Upper lobe of left lung (tissue), 4 donors: ENCODE measurements around the gene DIAPH2.

Experiments
- EP300 ChIP-seq, 4 donors: sonication (generic); formaldehyde crosslinking; IDR thresholded peaks; one replicate each; pipeline ENCODE4 v1.5.1; 2017; ENCODE audit warnings: antibody characterized with exemption in 4 of 4, control low read depth in 2 of 4
- POLR2A ChIP-seq, 4 donors: fragments of 450-650 bp; IDR thresholded peaks; one replicate each; pipeline ENCODE4 v1.5.1; 2016 to 2017; ENCODE audit warnings: antibody characterized with exemption in 4 of 4, mild to moderate bottlenecking in 2 of 4
- POLR2AphosphoS5 ChIP-seq, 2 donors: sonication (generic); formaldehyde crosslinking; IDR thresholded peaks; one replicate each; pipeline ENCODE4 v1.5.1; 2017; ENCODE audit warnings: antibody characterized with exemption in 2 of 2
- TF ChIP-seq, protein P1 (sequence below), 6 experiments: fragments of 450-650 bp in 4 of 6; fragments of 200-600 bp in 2 of 6; sonication (generic) in 2 of 6; IDR thresholded peaks; one replicate each; pipeline ENCODE4 v1.5.1; 2016 to 2019; ENCODE audit warnings: antibody characterized with exemption in 6 of 6

DNA sequence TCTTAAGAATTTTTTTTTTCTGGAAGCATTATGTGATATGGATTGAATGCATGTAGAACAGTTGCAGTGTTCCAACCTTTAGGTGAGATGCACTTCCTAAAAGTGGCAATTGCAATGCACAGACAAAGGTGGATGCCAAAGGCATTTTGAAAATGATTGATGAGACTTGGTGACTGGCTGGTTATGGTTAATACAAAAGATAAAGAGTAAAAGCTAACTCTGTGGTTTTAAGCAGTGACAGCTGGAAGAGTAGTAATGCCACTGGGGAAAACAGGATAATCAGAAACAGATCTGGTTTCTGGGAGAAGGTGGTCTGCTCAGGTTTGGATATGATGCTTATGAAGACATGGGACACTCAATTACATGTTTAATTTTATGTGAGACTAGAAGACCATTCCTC, 544.7 kb downstream of the DIAPH2 start:
- TF ChIP-seq, protein P1, sequence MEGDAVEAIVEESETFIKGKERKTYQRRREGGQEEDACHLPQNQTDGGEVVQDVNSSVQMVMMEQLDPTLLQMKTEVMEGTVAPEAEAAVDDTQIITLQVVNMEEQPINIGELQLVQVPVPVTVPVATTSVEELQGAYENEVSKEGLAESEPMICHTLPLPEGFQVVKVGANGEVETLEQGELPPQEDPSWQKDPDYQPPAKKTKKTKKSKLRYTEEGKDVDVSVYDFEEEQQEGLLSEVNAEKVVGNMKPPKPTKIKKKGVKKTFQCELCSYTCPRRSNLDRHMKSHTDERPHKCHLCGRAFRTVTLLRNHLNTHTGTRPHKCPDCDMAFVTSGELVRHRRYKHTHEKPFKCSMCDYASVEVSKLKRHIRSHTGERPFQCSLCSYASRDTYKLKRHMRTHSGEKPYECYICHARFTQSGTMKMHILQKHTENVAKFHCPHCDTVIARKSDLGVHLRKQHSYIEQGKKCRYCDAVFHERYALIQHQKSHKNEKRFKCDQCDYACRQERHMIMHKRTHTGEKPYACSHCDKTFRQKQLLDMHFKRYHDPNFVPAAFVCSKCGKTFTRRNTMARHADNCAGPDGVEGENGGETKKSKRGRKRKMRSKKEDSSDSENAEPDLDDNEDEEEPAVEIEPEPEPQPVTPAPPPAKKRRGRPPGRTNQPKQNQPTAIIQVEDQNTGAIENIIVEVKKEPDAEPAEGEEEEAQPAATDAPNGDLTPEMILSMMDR (IDR thresholded peaks at IDR 0.05): no peak
- TF ChIP-seq EP300 (IDR thresholded peaks at IDR 0.05) (no peak), POLR2AphosphoS5 (IDR thresholded peaks at IDR 0.05) (no peak), POLR2A (IDR thresholded peaks at IDR 0.05) (no peak)
